ENCODE results near the gene SLC44A1. TPM values are rescaled to one million over a fixed set of nuclear protein-coding genes. Genes with fewer than 3 reads are reported as not detected.

The SLC44A1 gene
- 247 and 276 TPM in 2 replicates for total RNA-seq (2014; rRNA removed; shearing (Covaris generic))
- 61.4 and 82.3 TPM in 2 replicates for polyA plus RNA-seq (2014; cell fraction: nucleus; rRNA removed)

GRCh38 chr9:105244003-105244733 lies at the start of gene SLC44A1:
Gene SLC44A1, plus strand, starts transcription at chr9:105244651. Its CDS starts 218 bp downstream, at chr9:105244869.
- DNase-seq (ENCODE audit: extremely low read depth, low read depth) = peak; percentile 96

- no peak for DNase-seq (ENCODE audit: extremely low read depth, low read depth)
Observed at GRCh38 chr9:105195259-105195658, 49.2 kb upstream of the SLC44A1 start.

GRCh38 chr9:105198023-105198422 lies 46.4 kb upstream of the SLC44A1 start:
- no peak for DNase-seq (ENCODE audit: extremely low read depth, low read depth)

GRCh38 chr9:105198865-105199264 lies 45.6 kb upstream of the SLC44A1 start:
- DNase-seq (ENCODE audit: extremely low read depth, low read depth) = no peak

- DNase-seq (ENCODE audit: extremely low read depth, low read depth) = no peak
Observed at GRCh38 chr9:105204416-105204815, 40.0 kb upstream of the SLC44A1 start.

- no peak for DNase-seq (ENCODE audit: extremely low read depth, low read depth)
Observed at GRCh38 chr9:105205787-105206495, 38.5 kb upstream of the SLC44A1 start.

- no peak for DNase-seq (ENCODE audit: extremely low read depth, low read depth)
Observed at GRCh38 chr9:105206496-105206820, 38.0 kb upstream of the SLC44A1 start.

GRCh38 chr9:105206821-105207699 lies 37.4 kb upstream of the SLC44A1 start:
- DNase-seq (ENCODE audit: extremely low read depth, low read depth) = no peak

- no peak for DNase-seq (ENCODE audit: extremely low read depth, low read depth)
Observed at GRCh38 chr9:105216440-105217178, 27.8 kb upstream of the SLC44A1 start.

GRCh38 chr9:105218673-105219072 lies 25.8 kb upstream of the SLC44A1 start:
- no peak for DNase-seq (ENCODE audit: extremely low read depth, low read depth)

- DNase-seq (ENCODE audit: extremely low read depth, low read depth) = no peak
Observed at GRCh38 chr9:105219291-105219805, 25.1 kb upstream of the SLC44A1 start.

GRCh38 chr9:105220451-105220850 lies 24.0 kb upstream of the SLC44A1 start:
- DNase-seq (ENCODE audit: extremely low read depth, low read depth) = no peak

GRCh38 chr9:105223544-105224140 lies 20.8 kb upstream of the SLC44A1 start:
- no peak for DNase-seq (ENCODE audit: extremely low read depth, low read depth)

GRCh38 chr9:105226055-105226454 lies 18.4 kb upstream of the SLC44A1 start:
- DNase-seq (ENCODE audit: extremely low read depth, low read depth) = no peak

- no peak for DNase-seq (ENCODE audit: extremely low read depth, low read depth)
Observed at GRCh38 chr9:105232207-105232606, 12.2 kb upstream of the SLC44A1 start.

GRCh38 chr9:105233873-105234272 lies 10.6 kb upstream of the SLC44A1 start:
- DNase-seq (ENCODE audit: extremely low read depth, low read depth) = no peak

GRCh38 chr9:105236261-105236660 lies 8.2 kb upstream of the SLC44A1 start:
- no peak for DNase-seq (ENCODE audit: extremely low read depth, low read depth)

GRCh38 chr9:105237246-105237645 lies 7.2 kb upstream of the SLC44A1 start:
- DNase-seq (ENCODE audit: extremely low read depth, low read depth) = no peak

- DNase-seq (ENCODE audit: extremely low read depth, low read depth) = no peak
Observed at GRCh38 chr9:105238302-105238701, 6.1 kb upstream of the SLC44A1 start.

Data from NCI-H460 (cell line).